Fibroblast of mammary gland (primary cell): ENCODE measurements around the gene ATN1.

Experiments used
- DNase-seq: peaks from one replicate; pipeline ENCODE4 v3.0.0-alpha.2; 2010; ENCODE audit warnings: low read depth
- H3K4me3 ChIP-seq: 2 replicates; pipeline ENCODE4 v1.5.1; 2011; ENCODE audit warnings: low read depth, mild to moderate bottlenecking, low read length, moderate library complexity; ENCODE audit not compliant: control insufficient read depth
- TF ChIP-seq, protein P1 (sequence below): conservative IDR thresholded peaks from 2 replicates; pipeline ENCODE4 v1.5.1; 2011; ENCODE audit warnings: low read depth, low read length, inconsistent platforms; ENCODE audit not compliant: control insufficient read depth, insufficient read depth

ATN1 gene

DNA sequence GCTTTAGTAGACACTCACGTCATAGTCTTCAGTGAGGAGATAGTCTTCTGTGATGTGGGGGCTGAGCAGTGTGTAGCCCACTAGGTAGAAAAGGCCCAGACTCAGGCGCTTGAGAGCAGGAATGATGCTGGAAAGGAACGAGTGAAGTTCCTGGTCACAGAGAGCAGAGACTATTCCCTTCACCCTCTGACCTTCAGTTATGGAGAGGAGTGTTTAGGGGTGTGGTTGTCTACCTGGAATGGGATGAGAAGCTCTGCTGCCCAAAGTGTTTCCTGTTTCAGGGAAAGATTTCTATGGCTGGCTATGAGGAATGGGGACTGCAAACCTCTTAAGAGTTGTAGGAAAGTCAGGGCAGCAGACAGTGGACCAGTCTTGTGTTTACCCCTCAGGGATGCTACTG, 51.7 kb downstream of the ATN1 start:
- no peak for DNase-seq
- TF ChIP-seq, protein P1, sequence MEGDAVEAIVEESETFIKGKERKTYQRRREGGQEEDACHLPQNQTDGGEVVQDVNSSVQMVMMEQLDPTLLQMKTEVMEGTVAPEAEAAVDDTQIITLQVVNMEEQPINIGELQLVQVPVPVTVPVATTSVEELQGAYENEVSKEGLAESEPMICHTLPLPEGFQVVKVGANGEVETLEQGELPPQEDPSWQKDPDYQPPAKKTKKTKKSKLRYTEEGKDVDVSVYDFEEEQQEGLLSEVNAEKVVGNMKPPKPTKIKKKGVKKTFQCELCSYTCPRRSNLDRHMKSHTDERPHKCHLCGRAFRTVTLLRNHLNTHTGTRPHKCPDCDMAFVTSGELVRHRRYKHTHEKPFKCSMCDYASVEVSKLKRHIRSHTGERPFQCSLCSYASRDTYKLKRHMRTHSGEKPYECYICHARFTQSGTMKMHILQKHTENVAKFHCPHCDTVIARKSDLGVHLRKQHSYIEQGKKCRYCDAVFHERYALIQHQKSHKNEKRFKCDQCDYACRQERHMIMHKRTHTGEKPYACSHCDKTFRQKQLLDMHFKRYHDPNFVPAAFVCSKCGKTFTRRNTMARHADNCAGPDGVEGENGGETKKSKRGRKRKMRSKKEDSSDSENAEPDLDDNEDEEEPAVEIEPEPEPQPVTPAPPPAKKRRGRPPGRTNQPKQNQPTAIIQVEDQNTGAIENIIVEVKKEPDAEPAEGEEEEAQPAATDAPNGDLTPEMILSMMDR, result no peak
- no peak overlapping the region for H3K4me3 ChIP-seq

DNA sequence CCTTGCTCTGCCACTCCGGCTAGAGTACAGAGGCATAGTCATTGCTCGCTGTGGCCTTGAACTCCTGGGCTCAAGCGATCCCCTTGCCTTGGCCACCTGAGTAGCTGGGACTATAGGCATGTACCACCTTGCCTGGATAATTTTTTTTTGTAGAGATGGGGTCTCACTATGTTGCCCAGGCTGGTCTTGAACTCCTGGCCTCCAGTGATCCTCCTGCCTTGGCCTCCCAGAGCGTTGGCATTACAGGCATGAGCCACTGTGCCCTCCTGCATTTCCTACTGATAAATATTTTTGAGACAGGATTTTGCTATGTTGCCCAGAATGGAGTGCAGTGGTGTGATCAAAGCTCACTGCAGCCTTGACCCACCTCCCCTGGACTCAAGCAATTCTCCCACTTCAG, 52.3 kb downstream of the ATN1 start:
- no peak for DNase-seq
- H3K4me3 ChIP-seq, result no peak overlapping the region
- TF ChIP-seq, protein P1, result no peak

DNA sequence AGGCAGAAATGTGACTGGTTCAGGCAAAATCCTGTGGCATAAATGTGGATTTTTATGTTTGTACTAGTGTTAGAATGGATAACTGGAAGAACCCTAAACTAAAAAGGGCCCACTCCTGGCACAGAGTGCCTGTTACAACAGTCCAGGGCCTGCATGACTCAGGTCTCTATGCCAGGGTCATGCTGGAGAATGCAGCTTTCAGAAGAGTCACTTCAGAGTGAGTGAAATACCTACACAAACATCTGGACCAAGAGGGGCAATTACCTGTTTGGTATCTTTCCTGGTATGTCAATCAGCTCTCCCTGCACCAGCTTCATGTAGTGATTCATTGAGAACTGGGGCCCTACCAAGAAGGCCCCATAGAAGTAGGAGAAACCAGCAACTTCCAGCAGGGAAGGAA, 53.0 kb downstream of the ATN1 start:
- no peak for DNase-seq
- H3K4me3 ChIP-seq, result no peak overlapping the region
- TF ChIP-seq, protein P1, result no peak

DNA sequence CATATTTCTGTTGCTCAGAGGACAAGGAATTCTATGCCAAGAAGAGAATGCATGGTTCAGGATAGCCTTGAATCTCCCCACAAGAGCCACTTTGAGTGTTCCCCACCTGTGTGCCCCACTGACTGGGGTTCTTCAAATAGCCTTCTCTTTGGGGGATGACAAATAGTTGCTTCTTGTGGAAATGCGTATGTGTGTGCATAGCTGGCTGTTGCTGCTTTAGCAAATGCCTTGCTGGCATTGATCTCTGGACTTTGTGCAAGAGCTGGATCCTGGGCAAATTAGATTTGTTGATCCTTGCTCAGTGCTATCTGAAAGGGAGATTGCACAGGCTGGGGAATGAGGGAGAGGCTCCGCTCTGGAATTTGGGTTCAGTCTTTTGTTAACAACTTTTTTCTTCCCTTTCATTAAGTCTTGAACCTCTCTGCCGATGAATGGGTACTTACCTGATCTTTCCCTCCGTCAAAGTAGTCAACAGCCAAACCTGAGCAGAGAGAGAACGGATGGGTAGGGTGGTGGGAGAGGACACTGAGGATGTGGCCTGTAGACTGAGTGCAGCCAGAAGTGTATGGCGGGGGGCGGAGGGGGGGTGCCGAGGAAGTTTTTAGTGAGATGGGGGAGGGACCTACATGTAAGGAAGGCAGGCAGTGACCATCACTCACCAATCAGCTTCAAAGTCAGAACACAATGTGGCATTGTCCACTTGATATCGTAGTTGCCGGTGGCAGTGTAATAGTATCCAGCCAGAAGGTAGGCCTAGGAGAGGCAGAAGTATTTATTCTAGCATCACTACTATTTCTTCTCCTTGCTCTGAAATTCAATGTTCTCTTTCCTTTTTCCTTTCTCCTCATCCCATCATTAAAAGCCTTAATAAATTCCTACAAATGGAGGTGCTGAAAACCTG, 53.6 kb downstream of the ATN1 start:
- TF ChIP-seq, protein P1, result no peak

DNA sequence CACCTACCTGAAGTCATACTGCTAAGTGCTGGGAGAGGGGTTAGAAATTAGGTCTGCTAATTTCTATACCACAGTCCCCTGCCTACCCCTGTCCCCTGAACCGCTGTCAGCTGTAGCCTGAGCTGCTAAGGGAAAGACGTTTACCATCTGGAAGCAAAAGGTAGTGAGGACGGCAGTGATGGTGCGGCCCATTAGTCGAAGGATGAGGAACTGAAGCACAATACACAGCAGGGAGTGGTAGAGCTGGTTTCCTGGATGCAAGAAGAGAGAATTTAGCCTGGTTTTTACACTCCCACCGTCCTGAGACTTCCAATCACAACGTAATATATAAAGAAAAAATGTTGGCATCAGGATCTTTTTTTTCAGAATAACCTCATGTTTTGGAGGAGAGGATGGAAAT, 54.8 kb downstream of the ATN1 start:
- DNase-seq, result no peak
- TF ChIP-seq, protein P1, result no peak
- no peak overlapping the region for H3K4me3 ChIP-seq

More for the DNA sequence above, 53.6 kb downstream of the ATN1 start:
- H3K4me3 ChIP-seq, result no peak overlapping the region
- no peak for DNase-seq

DNA sequence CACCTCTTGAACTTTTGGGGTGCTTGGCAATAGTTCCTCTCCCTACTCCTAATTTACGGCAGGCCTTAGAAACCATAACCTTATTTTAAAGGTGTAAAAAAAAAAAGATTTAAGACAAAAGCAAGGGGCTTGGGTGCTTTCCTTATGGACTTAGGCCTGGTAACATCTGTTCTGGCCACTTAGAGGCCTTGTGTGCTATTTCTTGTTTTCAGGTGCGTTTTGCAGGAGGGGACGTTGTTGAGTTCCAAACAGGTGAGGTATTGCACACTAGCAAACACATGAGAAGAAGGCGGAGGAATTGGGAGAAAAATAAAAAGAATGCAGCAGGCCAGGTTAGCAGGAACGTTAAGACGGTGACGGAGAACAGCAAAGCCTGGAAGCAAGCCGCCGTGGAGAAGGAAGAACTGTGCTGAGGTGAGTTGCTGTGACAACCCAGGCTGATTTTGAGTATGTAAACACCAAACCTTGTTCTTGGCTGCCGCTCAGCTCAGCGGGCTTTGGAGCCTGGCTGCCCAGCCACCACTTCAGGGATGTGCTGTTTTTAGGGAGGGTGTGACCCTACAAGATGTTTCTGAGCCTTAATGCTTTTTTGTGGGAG, 60.3 kb downstream of the ATN1 start:
- no peak overlapping the region for H3K4me3 ChIP-seq
- DNase-seq, result no peak
- TF ChIP-seq, protein P1, result no peak
